Measurements from ENCODE around the gene LMO7. TPM values are rescaled to one million over a fixed set of nuclear protein-coding genes. Genes with fewer than 3 reads are reported as not detected.

Gene LMO7
- total and polyA plus RNA-seq, 2 of the 13 experiments (the other 11 are each of a cell fraction or from before 2014, with no cell fraction given) = 34.0 to 121 TPM

DNA sequence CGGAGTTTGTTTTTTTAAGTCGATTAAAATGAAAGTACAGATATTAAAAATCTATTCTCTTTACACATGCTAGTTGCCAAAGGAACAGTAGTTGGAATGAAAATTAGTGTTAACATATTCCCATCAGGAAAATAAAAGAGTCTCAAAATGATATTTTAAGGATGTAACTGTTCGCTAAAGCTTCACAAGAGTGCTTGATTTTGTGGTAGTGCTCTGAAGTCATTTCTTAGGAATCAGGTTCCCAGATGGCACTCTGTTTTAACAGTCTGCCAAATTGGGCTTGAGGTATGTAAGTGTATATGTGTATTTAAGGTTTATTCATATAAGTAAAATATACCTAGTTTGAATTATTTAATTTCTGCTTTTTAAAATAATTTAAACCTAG is 128.8 kb downstream of the LMO7 start:
- H3K79me2 ChIP-seq (ENCODE audit: insufficient read depth, low read length) = peaks cover 93% of the 10 kb centered on the region
- DNase-seq (ENCODE audit: low spot score) (no peak), ATAC-seq (no peak), FAIRE-seq (no peak)
- CTCF ChIA-PET (ENCODE audit: low intra/inter-chr PET ratio, low total read pairs) = no interaction called here
- H3K36me3 ChIP-seq (replicated peaks in 1 of 2; ENCODE audit: control insufficient read depth in 1 of 2, insufficient read depth in 2 of 2, low read length in 2 of 2) = peaks cover 1 to 3% of the 10 kb centered on the region in 2 experiments; a peak in 2 of 5 replicates
- no TSS peak for BruUV-seq (replicated peaks)
- H3K27me3 ChIP-seq (ENCODE audit: control insufficient read depth in 1 of 2, insufficient read depth in 2 of 2, low read length in 2 of 2) = no peaks in the 10 kb centered on the region
- H3K9me3 ChIP-seq (ENCODE audit: low read length) = no peaks in the 10 kb centered on the region
- H3K4me2 ChIP-seq (ENCODE audit: low read depth, low read length) = peak overlapping the region; percentile 84
- TF ChIP-seq HOXA5 (CRISPR knock-in tag; IDR thresholded peaks at IDR 0.05) = no peak
- TF ChIP-seq SIN3B (IDR thresholded peaks at IDR 0.05; ENCODE audit: low read length) = no peak
- no peak for TF ChIP-seq ZNF619 (CRISPR knock-in tag; IDR thresholded peaks at IDR 0.05)
- TF ChIP-seq ZNF75D (CRISPR knock-in tag; IDR thresholded peaks at IDR 0.05; ENCODE audit: borderline replicate concordance) = no peak
- no peak overlapping the region for H2AFZ ChIP-seq (ENCODE audit: low read length)
- H3K4me3 ChIP-seq (replicated peaks in 1 of 3; ENCODE audit: insufficient read depth in 1 of 3, low read depth in 2 of 3, low read length in 3 of 3) = peak overlapping the region in 1 of 3 experiments; percentile 98; a peak in 2 of 6 replicates
- intact Hi-C loops (cut with micrococcal nuclease; ENCODE audit: unreplicated experiment) = loop anchor here (5.0 kb wide), 1 partner anchor 68 kb away; no protein-coding TSS in a partner anchor
- no peak overlapping the region for H3K9ac ChIP-seq (ENCODE audit: insufficient read depth, low read depth, low read length)
- no peak overlapping the region for H3K27ac ChIP-seq (ENCODE audit: extremely low read length, insufficient read depth, low read length)
- POLR2A ChIA-PET = interaction anchor here (5.9 kb wide), 1 partner anchor 26 kb away, joined by 78 read pairs; no protein-coding TSS in a partner anchor
- peaks cover 63% of the 10 kb centered on the region for H3K4me1 ChIP-seq (ENCODE audit: insufficient read depth, low read length)
- WGBS (ENCODE audit: low lambda C conversion rate) = 94% methylated on average over 3 of the region's 3 CpGs
- H4K20me1 ChIP-seq (ENCODE audit: insufficient read depth, low read length) = peaks cover 41% of the 10 kb centered on the region
- in situ Hi-C loops (cut with HindIII; ENCODE audit: extremely low pct_ligation_motif_present, low pct_unique_long_range_greater_than_20kb) = loop anchor here (5.0 kb wide), 1 partner anchor 32 kb away; no protein-coding TSS in a partner anchor

DNA sequence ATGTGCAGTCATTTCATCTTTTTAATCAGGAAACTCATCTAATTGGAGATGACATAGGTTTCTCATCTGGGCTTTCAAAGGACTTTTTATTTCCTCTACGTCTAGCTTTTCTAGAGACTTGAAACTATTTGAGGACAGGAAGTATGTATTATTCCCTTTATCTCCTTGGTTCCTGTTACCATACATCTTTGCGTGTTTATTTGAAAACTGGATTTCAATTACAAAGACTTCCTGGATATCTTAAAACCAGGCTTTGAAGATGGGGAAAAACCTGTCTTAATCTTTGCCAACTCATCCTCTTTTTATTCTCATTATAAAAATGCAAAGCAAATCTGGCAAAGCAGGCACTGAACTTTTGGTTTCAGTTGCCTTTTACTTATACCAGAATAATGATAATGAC is 130.5 kb downstream of the LMO7 start:
- H3K27me3 ChIP-seq (ENCODE audit: control insufficient read depth in 1 of 2, insufficient read depth in 2 of 2, low read length in 2 of 2) = no peaks in the 10 kb centered on the region
- no peak for DNase-seq (ENCODE audit: low spot score)
- peaks cover 55% of the 10 kb centered on the region for H4K20me1 ChIP-seq (ENCODE audit: insufficient read depth, low read length)
- WGBS (ENCODE audit: low lambda C conversion rate) = 91% methylated on average over 2 of the region's 2 CpGs
- no peak overlapping the region for H3K4me3 ChIP-seq (replicated peaks in 1 of 3; ENCODE audit: insufficient read depth in 1 of 3, low read depth in 2 of 3, low read length in 3 of 3)
- H3K27ac ChIP-seq (ENCODE audit: extremely low read length, insufficient read depth, low read length) = no peak overlapping the region
- peaks cover 1 to 3% of the 10 kb centered on the region in 2 experiments; a peak in 2 of 5 replicates for H3K36me3 ChIP-seq (replicated peaks in 1 of 2; ENCODE audit: control insufficient read depth in 1 of 2, insufficient read depth in 2 of 2, low read length in 2 of 2)
- H3K79me2 ChIP-seq (ENCODE audit: insufficient read depth, low read length) = peaks cover 100% of the 10 kb centered on the region
- no peak for ATAC-seq
- no peaks in the 10 kb centered on the region for H3K9me3 ChIP-seq (ENCODE audit: low read length)
- ChIA-PET POLR2A (no interaction called here), CTCF (ENCODE audit: low intra/inter-chr PET ratio, low total read pairs) (no interaction called here)
- H3K4me2 ChIP-seq (ENCODE audit: low read depth, low read length) = no peak overlapping the region
- in situ Hi-C loops (cut with HindIII; ENCODE audit: extremely low pct_ligation_motif_present, low pct_unique_long_range_greater_than_20kb) = no loop called here
- intact Hi-C loops (cut with micrococcal nuclease; ENCODE audit: unreplicated experiment) = no loop called here
- peaks cover 77% of the 10 kb centered on the region for H3K4me1 ChIP-seq (ENCODE audit: insufficient read depth, low read length)
- BruUV-seq (replicated peaks) = no TSS peak
- H3K9ac ChIP-seq (ENCODE audit: insufficient read depth, low read depth, low read length) = no peak overlapping the region
- no peak overlapping the region for H2AFZ ChIP-seq (ENCODE audit: low read length)
- no peak for FAIRE-seq
- TF ChIP-seq ZNF10 (CRISPR knock-in tag; IDR thresholded peaks at IDR 0.05; ENCODE audit: borderline replicate concordance, low read depth) (no peak), ZNF816 (CRISPR knock-in tag; IDR thresholded peaks at IDR 0.05; ENCODE audit: borderline replicate concordance) (no peak), ZNF205 (CRISPR knock-in tag; IDR thresholded peaks at IDR 0.05) (no peak), CAMTA2 (CRISPR knock-in tag; IDR thresholded peaks at IDR 0.05; ENCODE audit: borderline replicate concordance) (no peak), CCAR2 (optimal IDR thresholded peaks at IDR 0.05; ENCODE audit: low read depth, low read length) (no peak), SALL1 (CRISPR knock-in tag; IDR thresholded peaks at IDR 0.05) (no peak)
- TF ChIP-seq, protein P1, sequence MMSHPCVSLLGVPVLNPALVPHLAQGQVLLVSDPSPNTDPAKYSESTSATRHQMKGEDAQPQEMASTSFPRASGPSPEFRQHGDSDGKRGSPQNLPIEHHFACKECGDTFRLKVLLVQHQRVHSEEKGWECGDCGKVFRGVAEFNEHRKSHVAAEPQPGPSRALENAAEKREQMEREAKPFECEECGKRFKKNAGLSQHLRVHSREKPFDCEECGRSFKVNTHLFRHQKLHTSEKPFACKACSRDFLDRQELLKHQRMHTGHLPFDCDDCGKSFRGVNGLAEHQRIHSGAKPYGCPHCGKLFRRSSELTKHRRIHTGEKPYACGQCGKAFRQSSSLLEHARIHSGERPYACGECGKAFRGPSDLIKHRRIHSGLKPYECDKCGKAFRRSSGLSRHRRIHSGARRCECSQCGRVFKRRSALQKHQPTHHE (CRISPR knock-in tag; IDR thresholded peaks at IDR 0.05; ENCODE audit: borderline replicate concordance) = no peak

All from HepG2 (cell line).